HT1080 (cell line): ENCODE data around the gene FOXE3. TPM values are rescaled to one million over a fixed set of nuclear protein-coding genes. Genes with fewer than 3 reads are reported as not detected.

Experiments used
- DNase-seq: peaks from one replicate; pipeline ENCODE4 v3.0.0-alpha.2; 2015; ENCODE audit warnings: low read depth
- total RNA-seq: library from RNA; depleted of rRNA; stranded (reverse); fragments of >200 nt; shearing (Covaris generic); gene quantifications from 2 replicates; pipeline ENCODE4 v1.2.3, GENCODE V29; 2014

The FOXE3 gene
- total RNA-seq, 1 experiment from 2014 or later = not detected

GRCh38 chr1:47403321-47403910 is 12.7 kb upstream of the FOXE3 start:
- DNase-seq = no peak

GRCh38 chr1:47405697-47406096 is 10.4 kb upstream of the FOXE3 start:
- DNase-seq = no peak

- DNase-seq = no peak
Measured at GRCh38 chr1:47406966-47407365, 9.1 kb upstream of the FOXE3 start.

GRCh38 chr1:47407481-47407880 is 8.6 kb upstream of the FOXE3 start:
- DNase-seq = no peak

- no peak for DNase-seq
Measured at GRCh38 chr1:47409311-47410067, 6.6 kb upstream of the FOXE3 start.

- no peak for DNase-seq
Measured at GRCh38 chr1:47410068-47410455, 6.0 kb upstream of the FOXE3 start.

- peak; percentile 30 for DNase-seq
Measured at GRCh38 chr1:47411436-47411835, 4.6 kb upstream of the FOXE3 start.

- DNase-seq = no peak
Measured at GRCh38 chr1:47412437-47412836, 3.6 kb upstream of the FOXE3 start.

- no peak for DNase-seq
Measured at GRCh38 chr1:47416319-47417169, 459 bp downstream of the FOXE3 start.

- DNase-seq = no peak
Measured at GRCh38 chr1:47417170-47418044, 1.3 kb downstream of the FOXE3 start.

- no peak for DNase-seq
Measured at GRCh38 chr1:47418122-47418521, 2.0 kb downstream of the FOXE3 start.

GRCh38 chr1:47418681-47419325 is 2.7 kb downstream of the FOXE3 start:
- DNase-seq = no peak

- no peak for DNase-seq
Measured at GRCh38 chr1:47420547-47420946, 4.5 kb downstream of the FOXE3 start.

GRCh38 chr1:47423872-47424271 is 7.8 kb downstream of the FOXE3 start:
- DNase-seq = no peak

GRCh38 chr1:47424336-47424982 is 8.4 kb downstream of the FOXE3 start:
- peak; percentile 61 for DNase-seq

- no peak for DNase-seq
Measured at GRCh38 chr1:47431534-47431933, 15.4 kb downstream of the FOXE3 start.

- DNase-seq = no peak
Measured at GRCh38 chr1:47432071-47433036, 16.3 kb downstream of the FOXE3 start.

GRCh38 chr1:47433037-47433421 is 16.9 kb downstream of the FOXE3 start:
- DNase-seq = no peak

- DNase-seq = no peak
Measured at GRCh38 chr1:47433477-47434050, 17.5 kb downstream of the FOXE3 start.
